NCI-H1417 (cell line): ENCODE data around the gene WDPCP.
"Not testable (repeated sequence)": the region's sequence is repeated elsewhere in the genome, so short reads cannot be mapped to it uniquely, and the experiment has no call there.

Source experiments
- DNase-seq, 3 experiments: peaks; one replicate each; lab custom pipeline; 2025; lab: John Stamatoyannopoulos, UW

The WDPCP gene

DNA sequence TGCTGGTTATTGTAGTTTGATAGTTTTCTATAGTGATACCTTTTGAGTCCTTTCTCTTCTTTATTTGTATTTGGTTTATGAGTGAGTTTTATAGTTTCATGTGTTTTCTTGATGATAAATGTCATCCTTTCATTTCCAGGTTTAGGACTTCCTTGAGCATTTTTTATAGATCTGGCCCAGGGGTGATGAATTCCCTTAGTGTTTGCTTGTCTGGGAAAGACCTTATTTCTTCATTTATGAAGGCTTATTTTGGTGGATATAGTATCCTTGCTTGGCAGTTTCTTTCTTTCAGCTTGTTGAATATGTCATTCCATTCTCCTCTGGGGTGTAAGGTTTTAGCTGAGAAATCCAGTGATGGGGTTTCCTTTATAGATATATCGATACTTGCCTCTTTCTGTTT lies 483.8 kb downstream of the WDPCP start:
- no peak for DNase-seq

DNA sequence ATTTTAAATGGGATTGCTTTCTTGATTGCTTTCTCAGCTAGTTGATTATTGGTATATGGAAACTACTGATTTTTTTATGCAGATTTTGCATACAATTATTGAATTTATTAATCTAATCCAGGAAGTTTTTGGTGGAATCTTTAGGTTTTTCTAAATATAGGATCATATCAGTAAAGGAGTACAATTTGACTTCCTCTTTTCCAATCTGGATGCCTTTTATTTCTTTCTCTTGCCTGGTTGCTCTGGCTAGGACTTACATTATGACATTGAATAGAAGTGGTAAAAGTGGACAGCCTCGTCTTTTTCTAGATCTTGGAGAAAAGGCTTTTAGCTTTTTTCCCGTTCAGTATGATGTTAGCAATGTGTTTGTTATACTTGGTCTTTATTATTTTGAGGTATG lies 486.3 kb downstream of the WDPCP start:
- no peak for DNase-seq

- no peak for DNase-seq
Measured at GRCh38 chr2:63099032-63099431, 489.2 kb downstream of the WDPCP start.

DNA sequence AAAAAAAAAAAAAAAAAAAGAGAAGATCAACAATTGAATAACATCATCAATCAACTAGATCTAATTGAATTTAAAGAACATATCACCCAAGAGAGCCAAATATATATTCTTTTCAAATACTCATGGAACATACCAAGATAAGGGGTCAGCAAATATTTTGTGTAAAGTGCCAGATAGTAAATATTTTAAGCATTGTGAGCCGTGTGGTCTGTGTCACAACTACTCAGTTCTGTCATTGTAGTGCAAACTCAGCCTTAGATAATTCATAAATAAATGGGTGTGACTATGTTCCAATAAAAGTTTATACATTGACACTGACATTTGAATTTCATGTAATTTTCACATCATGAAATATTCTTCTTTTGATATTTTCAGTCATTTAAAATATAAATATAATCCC lies 491.8 kb downstream of the WDPCP start:
- no peak for DNase-seq

GRCh38 chr2:63093502-63093901 lies 494.8 kb downstream of the WDPCP start:
- DNase-seq: peak in 1 of 3 experiments; percentile 18

GRCh38 chr2:63092857-63093256 lies 495.4 kb downstream of the WDPCP start:
- no peak for DNase-seq

GRCh38 chr2:63092401-63092800 lies 495.9 kb downstream of the WDPCP start:
- no peak for DNase-seq

DNA sequence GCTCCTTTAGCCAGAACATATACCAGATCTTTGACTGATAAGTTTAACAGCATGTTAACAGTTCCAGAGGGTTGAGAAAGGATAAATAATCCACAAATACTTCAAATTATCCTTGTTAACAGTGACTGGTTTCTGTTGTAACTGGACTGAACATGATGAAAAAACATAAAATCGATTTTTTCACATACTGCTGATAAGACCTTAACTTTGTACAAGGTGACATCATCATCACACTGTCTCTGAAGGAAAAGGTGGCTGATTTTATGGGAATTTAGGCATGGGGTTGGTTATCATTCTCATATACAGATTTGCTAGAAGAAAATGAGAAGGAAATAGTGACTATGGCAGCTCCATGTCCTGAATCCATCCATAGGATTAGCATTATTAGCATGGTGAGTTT lies 501.6 kb downstream of the WDPCP start:
- no peak for DNase-seq

DNA sequence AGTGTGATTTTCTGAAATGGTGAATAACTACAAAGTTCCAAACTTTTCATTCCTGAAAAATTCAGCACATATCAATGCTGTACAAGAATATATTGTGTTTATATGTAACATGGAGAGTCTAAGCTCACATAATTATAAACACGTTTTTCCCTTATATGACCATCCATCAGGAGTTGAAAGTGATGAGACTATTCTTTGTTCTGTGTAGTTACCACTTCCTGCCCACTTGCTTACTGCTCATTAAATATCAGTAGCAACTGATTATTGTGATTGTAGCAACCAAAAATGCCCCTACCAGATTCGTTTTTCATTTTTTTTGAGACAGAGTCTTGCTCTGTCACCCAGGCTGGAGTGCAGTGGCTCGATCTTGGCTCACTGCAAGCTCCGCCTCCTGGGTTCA lies 506.9 kb downstream of the WDPCP start:
- no peak for DNase-seq

- DNase-seq: peak in 2 of 3 experiments; percentile 9 to 16
Measured at GRCh38 chr2:63078852-63079606, 509.2 kb downstream of the WDPCP start.

DNA sequence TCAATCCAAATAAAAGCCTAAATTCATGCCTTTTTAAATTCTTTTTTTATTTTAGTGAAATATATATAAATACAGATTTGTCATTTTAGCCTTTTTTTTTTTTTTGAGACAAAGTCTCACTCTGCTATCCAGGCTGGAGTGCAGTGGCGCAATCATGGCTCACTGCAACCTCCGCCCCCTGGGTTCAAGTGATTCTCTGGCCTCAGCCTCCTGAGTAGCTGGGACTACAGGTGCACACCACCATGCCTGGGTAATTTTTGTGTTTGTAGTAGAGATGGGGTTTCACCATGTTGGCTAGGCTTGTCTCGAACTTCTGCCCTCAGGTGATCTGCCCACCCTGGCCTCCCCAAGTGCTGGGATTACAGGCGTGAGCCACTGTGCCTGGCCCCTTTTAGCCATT lies 513.9 kb downstream of the WDPCP start:
- DNase-seq: not testable (repeated sequence)

DNA sequence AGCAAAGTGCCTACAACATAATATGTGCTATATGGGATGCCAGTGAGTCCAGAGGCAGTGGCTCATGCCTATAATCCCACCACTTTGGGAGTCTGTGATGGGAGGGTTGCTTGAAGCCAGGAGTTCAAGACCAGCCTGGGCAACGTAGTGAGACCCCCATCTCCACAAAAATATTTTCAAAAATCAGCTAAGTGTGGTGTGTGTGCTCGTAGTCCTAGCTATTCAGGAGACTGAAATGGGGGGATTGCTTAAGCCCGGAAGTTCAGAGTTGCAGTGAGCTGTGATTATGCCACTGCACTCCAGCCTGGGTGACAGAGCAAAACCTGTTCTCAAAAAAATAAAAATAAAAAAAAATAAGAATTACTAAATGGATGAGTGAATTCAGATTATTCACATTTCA lies 514.3 kb downstream of the WDPCP start:
- no peak for DNase-seq

DNA sequence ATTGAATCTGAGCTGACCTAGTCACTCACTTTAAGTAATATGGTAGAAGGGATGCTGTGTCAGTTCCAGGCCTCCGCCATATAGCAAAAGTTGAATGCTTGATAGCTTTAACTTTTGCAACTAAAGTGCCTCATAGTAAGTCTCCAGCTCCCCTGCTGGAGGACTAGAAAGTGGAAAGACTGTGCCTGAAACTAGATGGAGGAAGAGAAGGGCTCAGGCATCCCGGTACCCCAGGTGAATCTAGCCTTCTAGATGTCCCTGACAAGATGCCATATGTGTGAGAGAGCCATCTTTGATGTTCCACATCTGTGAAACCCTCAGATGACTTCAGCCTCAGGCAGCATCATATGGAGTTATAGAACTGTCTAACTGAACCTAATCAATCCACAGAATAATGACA lies 516.6 kb downstream of the WDPCP start:
- no peak for DNase-seq
